GM12878 (cell line): Measurements from ENCODE around the gene ERG. TPM values are rescaled to one million over a fixed set of nuclear protein-coding genes. Genes with fewer than 3 reads are reported as not detected.

Source experiments
- ATAC-seq: fragments of 200-7000 bp; cut with Tn5 transposase; 3 replicates; pipeline ENCODE4 v1.9.1; 2020; ENCODE audit warnings: mild to moderate bottlenecking, moderate library complexity
- BruUV-seq: library from RNA; stranded (reverse); fragments of 400-500 nt; replicated peaks from 2 replicates; lab custom pipeline; 2021; lab: Mats Ljungman, UMichigan
- CTCF ChIA-PET: fragments of 300-600 bp; sonication (Branson Sonifier 250); formaldehyde crosslinking; extraction: SDS; loops from one replicate; lab custom pipeline; 2021; ENCODE audit warnings: inconsistent platforms; lab: Yijun Ruan, JAX
- POLR2A ChIA-PET: fragments of 350-600 bp; formaldehyde crosslinking; extraction: SDS; loops from one replicate; lab custom pipeline; 2021; ENCODE audit warnings: inconsistent platforms; lab: Charles Lee
- RAD21 ChIA-PET: fragments of 300-600 bp; sonication (Branson Sonifier 250); formaldehyde crosslinking; loops from one replicate; lab custom pipeline; 2023; ENCODE audit warnings: antibody characterized with exemption; ENCODE audit not compliant: unreplicated experiment; lab: Charles Lee
- SMC1A ChIA-PET: fragments of 300-600 bp; sonication (Branson Sonifier 250); formaldehyde crosslinking; loops from one replicate; lab custom pipeline; 2023; ENCODE audit not compliant: unreplicated experiment, uncharacterized antibody; lab: Charles Lee
- DNase-seq: peaks from one replicate; pipeline ENCODE4 v3.0.0-alpha.2; 2011; ENCODE audit warnings: low read depth, low spot score
- FAIRE-seq: peaks from 3 replicates; lab custom pipeline; 2011; peaks lifted over from hg19 to GRCh38; lab: Jason Lieb, UNC
- H2AFZ ChIP-seq: 2 replicates; pipeline ENCODE4 v1.6.0; 2011; ENCODE audit warnings: low read depth, low read length, control low read depth; ENCODE audit not compliant: control insufficient read depth
- H3K27ac ChIP-seq: 2 replicates; pipeline ENCODE4 v1.5.1; 2011; ENCODE audit warnings: control low read depth; ENCODE audit not compliant: control insufficient read depth, insufficient read depth
- H3K27me3 ChIP-seq, 2 experiments: replicated peaks in 1 of 2; 2 replicates each; pipeline versions ENCODE4 v1.6.0 to v1.6.1; 2011; ENCODE audit warnings: low read length in 1 of 2; ENCODE audit not compliant: control insufficient read depth in 2 of 2, insufficient read depth in 2 of 2
- H3K36me3 ChIP-seq, 2 experiments: 2 replicates each; pipeline ENCODE4 v1.5.1; 2011; ENCODE audit warnings: low read length in 1 of 2; ENCODE audit not compliant: control insufficient read depth in 2 of 2, insufficient read depth in 2 of 2
- H3K4me1 ChIP-seq: 2 replicates; pipeline ENCODE4 v1.6.1; 2011; ENCODE audit warnings: mild to moderate bottlenecking, low read length, moderate library complexity, mixed read lengths; ENCODE audit not compliant: control insufficient read depth, insufficient read depth
- H3K4me2 ChIP-seq: 2 replicates; pipeline ENCODE4 v1.6.0; 2011; ENCODE audit warnings: control low read depth; ENCODE audit not compliant: control insufficient read depth, insufficient read depth
- H3K4me3 ChIP-seq: fragments of 200-600 bp; sonication (generic); 2 replicates; pipeline ENCODE4 v1.5.1; 2016
- H3K79me2 ChIP-seq: 2 replicates; pipeline ENCODE4 v1.6.0; 2011; ENCODE audit warnings: low read length; ENCODE audit not compliant: control insufficient read depth, insufficient read depth
- H3K9ac ChIP-seq: 2 replicates; pipeline ENCODE4 v1.8.0; 2011; ENCODE audit warnings: low read length, control low read depth, mixed read lengths; ENCODE audit not compliant: control insufficient read depth, insufficient read depth
- H3K9me3 ChIP-seq: replicated peaks from 3 replicates; pipeline ENCODE4 v1.5.1; 2011; ENCODE audit warnings: mild to moderate bottlenecking, low read length; ENCODE audit not compliant: control insufficient read depth, insufficient read depth
- H4K20me1 ChIP-seq: 2 replicates; pipeline ENCODE4 v1.6.0; 2011; ENCODE audit not compliant: control insufficient read depth, insufficient read depth
- NFXL1 ChIP-seq: fragments of 450-650 bp; IDR thresholded peaks from 2 replicates; pipeline ENCODE4 v1.6.1; 2017; ENCODE audit warnings: antibody characterized with exemption, mild to moderate bottlenecking, borderline replicate concordance
- TAF1 ChIP-seq: IDR thresholded peaks from 2 replicates; pipeline ENCODE4 v1.6.1; 2011; ENCODE audit warnings: mild to moderate bottlenecking, low read depth, low read length, borderline replicate concordance
- USF2 ChIP-seq: IDR thresholded peaks from 2 replicates; pipeline ENCODE4 v1.6.1; 2011; ENCODE audit warnings: low read depth, low read length, improper control_type of control experiment, borderline replicate concordance
- WGBS: methylation state at CpG from one replicate; pipeline ENCODE4 v1.1.6; 2016; ENCODE audit warnings: low lambda C conversion rate; ENCODE audit not compliant: insufficient replicate concordance, insufficient coverage; ENCODE audit errors: missing lambda C conversion rate; 5-methylcytosine and 5-hydroxymethylcytosine counted together
- in situ Hi-C: fragments of 300-500 bp; cut with MboI; formaldehyde crosslinking; loops from 9 replicates; pipeline ENCODE4 v1.14.3; 2018; ENCODE audit warnings: mixed read lengths
- intact Hi-C: fragments of 100-400 bp; cut with micrococcal nuclease; formaldehyde crosslinking; loops from one replicate; pipeline ENCODE4 v1.14.2; 2022; ENCODE audit not compliant: unreplicated experiment
- polyA plus RNA-seq, 11 experiments: library from polyadenylated mRNA; depleted of rRNA in 4 of 11; unstranded in 6 of 11; stranded (reverse) in 5 of 11; fragments of >200 nt; fragmentation: Nextera tagmentation in 4 of 11; fragmentation: Illumina TruSeq in 1 of 11; extraction: Ambion mirVana in 4 of 11; extraction: Trizol in 1 of 11; gene quantifications; 1 replicate in 1 of 11; 2 replicates in 10 of 11; pipeline versions ENCODE4 v1.2.1 to v1.2.3, GENCODE V29; 2011 to 2016; ENCODE audit warnings: inconsistent platforms in 2 of 11, missing spikeins in 2 of 11, low read depth in 1 of 11
- total RNA-seq, 4 experiments: library from RNA; depleted of rRNA in 3 of 4; stranded (reverse); fragments of >200 nt in 3 of 4; fragmentation: Illumina TruSeq in 1 of 4; extraction: Trizol in 1 of 4; gene quantifications; 2 replicates each; pipeline versions ENCODE4 v1.2.1 to v1.2.3, GENCODE V29; 2013 to 2021
- TF ChIP-seq, protein P1 (sequence below): IDR thresholded peaks from 2 replicates; pipeline ENCODE4 v1.6.1; 2011; ENCODE audit warnings: mild to moderate bottlenecking, low read depth, low read length, moderate library complexity; ENCODE audit not compliant: insufficient replicate concordance

Gene ERG
- total and polyA plus RNA-seq, 10 of the 15 experiments (the other 5 are each of a cell fraction or from before 2014, with no cell fraction given): not detected

- TF ChIP-seq USF2 (no peak), TAF1 (no peak)
- TF ChIP-seq, protein P1, sequence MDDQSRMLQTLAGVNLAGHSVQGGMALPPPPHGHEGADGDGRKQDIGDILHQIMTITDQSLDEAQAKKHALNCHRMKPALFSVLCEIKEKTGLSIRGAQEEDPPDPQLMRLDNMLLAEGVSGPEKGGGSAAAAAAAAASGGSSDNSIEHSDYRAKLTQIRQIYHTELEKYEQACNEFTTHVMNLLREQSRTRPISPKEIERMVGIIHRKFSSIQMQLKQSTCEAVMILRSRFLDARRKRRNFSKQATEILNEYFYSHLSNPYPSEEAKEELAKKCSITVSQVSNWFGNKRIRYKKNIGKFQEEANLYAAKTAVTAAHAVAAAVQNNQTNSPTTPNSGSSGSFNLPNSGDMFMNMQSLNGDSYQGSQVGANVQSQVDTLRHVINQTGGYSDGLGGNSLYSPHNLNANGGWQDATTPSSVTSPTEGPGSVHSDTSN: no peak
- TF ChIP-seq, all 136 proteins: peak for 0
These were observed 21.9 kb downstream of the ERG start (continued) for GRCh38 chr21:38476385-38476784.

- BruUV-seq: no TSS peak
- 8% methylated on average over 6 of the region's 6 CpGs for WGBS
- CTCF ChIA-PET: no interaction called here
- no peak overlapping the region for H3K9ac ChIP-seq
- no peak for DNase-seq
- no peak for FAIRE-seq
- no peak for TF ChIP-seq NFXL1
- no peak overlapping the region for H2AFZ ChIP-seq
- intact Hi-C loops: no loop called here
- no peak overlapping the region for H3K4me2 ChIP-seq
- no peaks in the 10 kb centered on the region; a peak in 2 of 4 replicates for H3K27me3 ChIP-seq
- no peaks in the 10 kb centered on the region; the same call in 2 of the 3 replicates for H3K9me3 ChIP-seq
- no peaks in the 10 kb centered on the region for H4K20me1 ChIP-seq
- SMC1A ChIA-PET: no interaction called here
- no peaks in the 10 kb centered on the region for H3K4me1 ChIP-seq
- H3K79me2 ChIP-seq: no peaks in the 10 kb centered on the region
- H3K27ac ChIP-seq: no peak overlapping the region
- no peaks in the 10 kb centered on the region for H3K36me3 ChIP-seq
- RAD21 ChIA-PET: no interaction called here
- in situ Hi-C loops: no loop called here
- H3K4me3 ChIP-seq: no peak overlapping the region
- no peak for ATAC-seq
- POLR2A ChIA-PET: no interaction called here
These were observed 22.8 kb downstream of the ERG start for GRCh38 chr21:38475519-38475918.
